Karpas-422 (cell line): Measurements from ENCODE around the gene SYNGAP1. TPM values are rescaled to one million over a fixed set of nuclear protein-coding genes. Genes with fewer than 3 reads are reported as not detected.

Experiments
- DNase-seq: peaks from one replicate; pipeline ENCODE4 v3.0.0-alpha.2; 2015
- H2AFZ ChIP-seq: fragments of 200-600 bp; sonication (generic); 2 replicates; pipeline ENCODE4 v1.6.1; 2014; ENCODE audit warnings: antibody characterized with exemption, low read length, mixed read lengths
- H3K27ac ChIP-seq: fragments of 200-600 bp; sonication (generic); 2 replicates; pipeline ENCODE4 v1.5.1; 2014; ENCODE audit warnings: mild to moderate bottlenecking, low read length, moderate library complexity
- H3K27me3 ChIP-seq: fragments of 200-600 bp; sonication (generic); 2 replicates; pipeline ENCODE4 v1.6.1; 2014; ENCODE audit warnings: low read length, mixed read lengths
- H3K36me3 ChIP-seq: fragments of 200-600 bp; sonication (generic); 2 replicates; pipeline ENCODE4 v1.6.1; 2014; ENCODE audit warnings: low read length, mixed read lengths; ENCODE audit not compliant: insufficient read depth
- H3K4me1 ChIP-seq: fragments of 200-600 bp; sonication (generic); 2 replicates; pipeline ENCODE4 v1.6.1; 2014; ENCODE audit warnings: mild to moderate bottlenecking, low read length, mixed read lengths
- H3K4me2 ChIP-seq: fragments of 200-600 bp; sonication (generic); 2 replicates; pipeline ENCODE4 v1.6.1; 2014; ENCODE audit warnings: low read length, low read depth, mild to moderate bottlenecking; ENCODE audit not compliant: poor library complexity, severe bottlenecking
- H3K4me3 ChIP-seq: fragments of 200-600 bp; sonication (generic); 2 replicates; pipeline ENCODE4 v1.5.1; 2014; ENCODE audit warnings: mild to moderate bottlenecking, antibody characterized with exemption, low read length, mixed read lengths
- H3K79me2 ChIP-seq: fragments of 200-600 bp; sonication (generic); 2 replicates; pipeline ENCODE4 v1.6.1; 2014; ENCODE audit warnings: mild to moderate bottlenecking, low read length, mixed read lengths
- H3K9ac ChIP-seq: fragments of 200-600 bp; sonication (generic); 2 replicates; pipeline ENCODE4 v1.6.0; 2014; ENCODE audit warnings: low read length
- H3K9me2 ChIP-seq: fragments of 200-600 bp; sonication (generic), shearing (Covaris generic); replicated peaks from 2 replicates; pipeline ENCODE4 v1.6.0; 2014; ENCODE audit warnings: mild to moderate bottlenecking, low read length, moderate library complexity; ENCODE audit not compliant: insufficient read depth
- H3K9me3 ChIP-seq: fragments of 300-700, 200-600 bp; sonication (generic); 2 replicates; pipeline ENCODE4 v1.6.1; 2014; ENCODE audit warnings: low read length, mixed read lengths
- H4K20me1 ChIP-seq: fragments of 200-600 bp; sonication (generic); 2 replicates; pipeline ENCODE4 v1.6.1; 2014; ENCODE audit warnings: mild to moderate bottlenecking, antibody characterized with exemption, low read length, low read depth; ENCODE audit not compliant: insufficient read depth
- total RNA-seq: library from RNA; depleted of rRNA; stranded (reverse); fragments of >200 nt; shearing (Covaris generic); gene quantifications from 2 replicates; pipeline ENCODE4 v1.2.3, GENCODE V29; 2014; ENCODE audit warnings: low replicate concordance

Gene SYNGAP1
- total RNA-seq, 1 experiment from 2014 or later: 16.7 TPM

DNA sequence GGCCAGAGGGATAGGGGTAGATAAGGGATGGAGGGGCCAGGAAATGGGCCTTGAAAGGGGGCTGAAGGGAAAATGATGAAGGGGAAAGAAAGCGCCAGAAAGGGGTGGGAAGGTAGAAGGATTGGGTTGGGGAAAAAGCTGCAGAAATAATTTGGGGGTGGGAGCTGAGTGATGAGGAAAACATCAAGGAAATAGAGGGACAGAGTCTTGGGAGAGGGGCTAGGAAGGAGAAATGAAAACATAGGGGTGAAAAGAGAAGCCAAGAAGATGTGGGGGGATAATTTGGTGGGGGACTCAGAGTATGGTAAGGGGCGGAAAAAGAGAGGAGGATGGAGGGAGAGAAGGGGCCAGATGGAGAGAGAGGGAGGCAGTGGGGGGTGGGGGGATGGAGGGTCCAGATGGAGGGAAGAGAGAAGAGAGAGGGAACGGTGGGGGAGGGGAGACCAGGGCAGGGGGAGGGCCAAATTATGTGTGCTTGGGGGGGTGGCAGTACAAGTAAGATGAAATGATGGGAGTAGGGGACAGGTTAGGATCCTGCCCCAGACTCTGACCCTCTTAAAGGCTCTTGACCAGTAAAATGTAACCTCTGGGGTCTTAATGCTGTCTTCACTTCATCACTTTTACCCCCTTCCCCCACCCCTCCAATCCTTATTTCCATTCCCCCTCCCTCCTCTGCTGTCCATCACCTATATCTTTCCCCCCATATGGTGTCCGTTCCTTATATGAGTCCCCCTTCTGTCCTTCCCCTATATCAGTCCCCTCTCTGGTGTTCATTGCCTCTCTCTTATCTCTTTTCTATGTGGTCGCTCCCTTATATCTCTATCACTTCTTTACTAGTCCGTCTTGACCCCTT lies 852 bp downstream of the SYNGAP1 start:
- Histone ChIP-seq H4K20me1 (no peaks in the 10 kb centered on the region), H2AFZ (no peak overlapping the region), H3K4me1 (peaks cover 52% of the 10 kb centered on the region), H3K27ac (no peak overlapping the region), H3K27me3 (no peaks in the 10 kb centered on the region), H3K36me3 (no peaks in the 10 kb centered on the region), H3K4me2 (peak overlapping the region; percentile 38), H3K79me2 (peaks cover 20% of the 10 kb centered on the region), H3K4me3 (peak overlapping the region; percentile 52; the same call in 1 of the 2 replicates), H3K9ac (peak overlapping the region; percentile 47), H3K9me2 (no peaks in the 10 kb centered on the region), H3K9me3 (no peaks in the 10 kb centered on the region)
- DNase-seq: peak; percentile 60

DNA sequence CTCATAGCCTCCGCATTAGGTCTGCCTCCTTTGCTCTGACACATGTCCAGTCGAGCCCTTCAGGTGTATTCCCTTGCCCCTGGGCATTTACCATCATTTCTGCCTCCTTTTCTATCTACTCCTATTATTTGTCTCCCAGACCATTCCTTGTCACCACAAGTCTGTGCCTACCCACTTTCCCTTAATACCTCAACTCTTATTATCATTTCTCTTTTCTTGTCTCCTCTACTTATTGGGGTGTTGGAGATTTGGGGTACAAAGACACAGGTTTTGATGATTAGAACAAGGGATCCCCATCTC lies 1.4 kb downstream of the SYNGAP1 start:
- Histone ChIP-seq H3K4me2 (peak overlapping the region; percentile 38), H3K4me1 (peaks cover 50% of the 10 kb centered on the region), H3K9me2 (no peaks in the 10 kb centered on the region), H4K20me1 (no peaks in the 10 kb centered on the region), H2AFZ (no peak overlapping the region), H3K36me3 (no peaks in the 10 kb centered on the region), H3K27ac (no peak overlapping the region), H3K4me3 (no peak overlapping the region), H3K9me3 (no peaks in the 10 kb centered on the region), H3K9ac (no peak overlapping the region), H3K27me3 (no peaks in the 10 kb centered on the region), H3K79me2 (peaks cover 14% of the 10 kb centered on the region)
- DNase-seq: no peak

GRCh38 chr6:33423777-33424176 lies 3.9 kb downstream of the SYNGAP1 start:
- no peak overlapping the region for H3K27ac ChIP-seq
- H3K9me2 ChIP-seq: no peaks in the 10 kb centered on the region
- no peaks in the 10 kb centered on the region for H3K27me3 ChIP-seq
- H3K36me3 ChIP-seq: no peaks in the 10 kb centered on the region
- no peak overlapping the region for H3K9ac ChIP-seq
- H3K4me3 ChIP-seq: no peak overlapping the region
- peaks cover 46% of the 10 kb centered on the region for H3K4me1 ChIP-seq
- H3K79me2 ChIP-seq: peaks cover 11% of the 10 kb centered on the region
- H4K20me1 ChIP-seq: no peaks in the 10 kb centered on the region
- no peaks in the 10 kb centered on the region for H3K9me3 ChIP-seq
- no peak for DNase-seq
- no peak overlapping the region for H2AFZ ChIP-seq
- no peak overlapping the region for H3K4me2 ChIP-seq

GRCh38 chr6:33424855-33425667 lies 5.2 kb downstream of the SYNGAP1 start:
- Histone ChIP-seq H3K9me3 (no peaks in the 10 kb centered on the region), H3K27me3 (no peaks in the 10 kb centered on the region), H3K36me3 (no peaks in the 10 kb centered on the region), H4K20me1 (no peaks in the 10 kb centered on the region), H3K4me3 (peak overlapping the region; percentile 82), H3K27ac (peak overlapping the region; percentile 69), H3K79me2 (peaks cover 24% of the 10 kb centered on the region), H3K9ac (peak overlapping the region; percentile 82), H3K4me1 (peaks cover 48% of the 10 kb centered on the region), H3K9me2 (no peaks in the 10 kb centered on the region), H2AFZ (no peak overlapping the region), H3K4me2 (peak overlapping the region; percentile 83)
- no peak for DNase-seq

DNA sequence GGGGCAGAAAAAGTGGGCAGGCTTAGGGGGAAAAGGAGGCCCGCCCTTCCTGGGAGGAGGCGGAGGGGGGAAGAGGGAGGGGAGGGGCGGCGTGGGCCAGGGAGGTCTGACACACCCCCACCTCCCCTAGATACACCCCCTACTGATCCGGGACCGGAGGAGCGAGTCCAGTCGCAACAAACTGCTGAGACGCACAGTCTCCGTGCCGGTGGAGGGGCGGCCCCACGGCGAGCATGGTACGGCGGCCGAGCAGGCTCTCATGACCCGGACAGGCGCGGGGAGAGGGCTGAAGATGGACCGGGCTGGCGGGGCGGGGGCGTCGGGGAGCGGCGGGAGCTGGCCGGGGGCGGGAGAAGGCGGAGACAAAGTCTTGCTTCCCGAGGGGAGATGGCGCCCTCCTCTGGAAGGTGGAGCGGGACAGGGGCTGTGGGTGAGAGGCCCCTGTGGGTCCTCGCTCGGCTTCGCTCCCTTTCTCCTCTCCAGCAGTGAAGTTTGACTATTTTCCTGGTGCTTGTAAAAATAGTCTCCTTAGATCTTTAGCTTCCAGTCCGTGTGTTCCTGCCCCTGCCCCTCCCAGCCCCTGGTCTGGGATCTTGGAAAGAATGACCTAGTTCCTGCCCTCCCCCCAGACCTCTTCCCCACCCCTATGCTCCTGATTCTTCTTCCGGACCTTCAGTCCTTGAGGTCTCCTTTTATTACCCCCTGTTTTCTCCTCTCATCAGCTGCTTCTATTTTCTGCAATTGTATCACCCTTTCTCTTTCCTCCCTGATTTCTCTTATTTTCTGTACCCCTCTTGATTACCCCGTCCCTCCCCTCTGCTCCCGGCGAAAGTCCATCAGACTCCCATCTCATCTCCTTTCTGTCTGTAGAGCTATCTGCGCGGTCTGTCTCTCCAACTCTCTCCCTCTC lies 6.1 kb downstream of the SYNGAP1 start:
- Histone ChIP-seq H3K27me3 (no peaks in the 10 kb centered on the region), H3K79me2 (peaks cover 32% of the 10 kb centered on the region), H2AFZ (no peak overlapping the region), H3K9me2 (no peaks in the 10 kb centered on the region), H3K4me3 (peak overlapping the region; percentile 82), H3K27ac (peak overlapping the region; percentile 69), H3K4me2 (peak overlapping the region; percentile 83), H3K36me3 (no peaks in the 10 kb centered on the region), H3K9ac (peak overlapping the region; percentile 82), H4K20me1 (no peaks in the 10 kb centered on the region), H3K9me3 (no peaks in the 10 kb centered on the region), H3K4me1 (peaks cover 57% of the 10 kb centered on the region)
- DNase-seq: peak; percentile 92

DNA sequence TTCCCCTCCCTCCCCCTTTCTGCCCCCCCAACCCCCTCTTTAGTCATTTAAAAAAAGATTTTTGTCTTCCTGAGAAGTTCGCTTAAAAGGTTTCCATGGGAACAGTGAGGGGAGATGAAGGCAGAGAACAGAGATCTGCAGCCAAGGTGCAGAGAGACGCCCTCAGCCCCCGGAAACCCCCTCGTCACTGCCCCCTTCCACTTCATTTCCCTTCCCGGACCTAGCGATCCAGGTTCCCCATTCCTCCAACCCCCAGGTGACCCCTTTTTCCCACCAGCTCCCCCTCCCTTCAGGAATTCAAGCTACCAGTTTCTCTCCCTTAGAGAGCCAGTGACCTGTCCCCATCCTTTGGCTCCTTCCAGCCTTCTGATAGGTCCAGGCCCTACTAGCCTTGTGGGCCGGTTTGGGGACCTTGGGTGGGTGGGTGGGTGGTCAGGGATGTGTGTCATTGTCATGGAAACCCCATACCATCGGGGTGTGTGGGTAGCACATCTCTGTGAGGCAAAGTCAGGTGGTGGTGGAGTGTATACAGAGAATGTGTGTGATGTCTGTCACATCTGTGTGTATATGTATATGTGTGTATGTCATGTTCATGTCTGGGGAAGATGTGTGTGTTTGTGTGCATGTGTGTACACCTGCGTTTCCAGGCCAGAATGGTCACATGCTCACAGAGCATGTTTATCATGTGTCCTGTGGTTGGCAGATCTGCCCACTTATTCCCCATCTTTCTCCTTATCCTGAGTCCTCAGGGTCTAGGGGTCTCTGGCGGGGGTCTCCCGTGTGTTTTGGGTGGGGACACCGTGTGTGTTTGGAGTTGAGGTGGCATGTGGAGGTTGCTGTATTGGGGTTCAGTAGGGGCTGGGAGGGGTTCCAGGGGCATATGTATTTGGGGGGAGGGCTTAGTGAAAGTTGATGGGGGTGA lies 7.0 kb downstream of the SYNGAP1 start:
- Histone ChIP-seq H2AFZ (peak overlapping the region; percentile 17; the same call in 1 of the 2 replicates), H3K9me3 (no peaks in the 10 kb centered on the region), H3K27me3 (no peaks in the 10 kb centered on the region), H3K79me2 (peaks cover 41% of the 10 kb centered on the region), H3K36me3 (no peaks in the 10 kb centered on the region), H3K9ac (peak overlapping the region; percentile 82), H4K20me1 (no peaks in the 10 kb centered on the region), H3K4me1 (peaks cover 62% of the 10 kb centered on the region), H3K4me2 (peak overlapping the region; percentile 83), H3K4me3 (peak overlapping the region; percentile 82), H3K27ac (peak overlapping the region; percentile 69), H3K9me2 (no peaks in the 10 kb centered on the region)
- DNase-seq: peak; percentile 64

DNA sequence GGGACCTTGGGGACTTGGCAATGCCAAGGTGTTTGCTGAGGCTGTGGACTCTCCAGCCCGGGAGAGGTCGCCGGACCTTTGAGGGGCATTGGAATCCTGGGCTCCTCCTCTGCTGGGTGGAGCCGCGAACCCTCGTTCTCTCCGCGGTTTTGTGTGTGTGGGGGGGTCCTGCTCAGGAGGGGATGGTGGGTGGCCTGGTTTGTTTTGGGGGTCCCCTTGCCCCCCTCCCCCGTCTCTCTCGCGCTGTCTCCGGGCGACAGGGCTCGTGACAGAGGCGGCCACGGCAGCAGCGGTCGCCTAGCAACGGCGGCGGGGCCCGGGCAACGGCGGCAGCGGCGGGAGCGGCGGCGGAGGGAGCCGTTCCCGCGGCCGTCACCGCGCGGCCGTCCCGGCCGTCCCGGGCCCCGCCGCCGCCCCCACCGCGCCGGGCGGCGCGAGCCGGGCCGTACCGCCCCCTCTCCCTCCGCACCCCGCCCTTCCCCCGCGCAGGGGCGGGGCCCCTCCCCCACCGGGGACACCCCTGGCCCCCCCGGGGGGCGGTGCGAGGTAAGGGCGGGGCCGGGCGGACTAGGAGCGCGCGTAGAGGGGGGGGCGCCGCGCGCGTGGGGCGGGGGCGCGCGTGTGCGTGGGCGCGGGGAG lies 7.8 kb downstream of the SYNGAP1 start:
- peak overlapping the region; percentile 17; the same call in 1 of the 2 replicates for H2AFZ ChIP-seq
- peak; percentile 81 for DNase-seq

More for the DNA sequence above, 7.8 kb downstream of the SYNGAP1 start:
- Histone ChIP-seq H3K79me2 (peaks cover 49% of the 10 kb centered on the region), H3K4me2 (peak overlapping the region; percentile 96), H4K20me1 (no peaks in the 10 kb centered on the region), H3K36me3 (no peaks in the 10 kb centered on the region), H3K27me3 (no peaks in the 10 kb centered on the region), H3K9ac (peak overlapping the region; percentile 81), H3K9me3 (no peaks in the 10 kb centered on the region), H3K4me1 (peaks cover 71% of the 10 kb centered on the region), H3K4me3 (peak overlapping the region; percentile 69), H3K9me2 (no peaks in the 10 kb centered on the region), H3K27ac (peak overlapping the region; percentile 34)
